Naive B cell (primary cell): ENCODE measurements around the gene YEATS4. TPM values are rescaled to one million over a fixed set of nuclear protein-coding genes. Genes with fewer than 3 reads are reported as not detected.

Experiments
- ATAC-seq, 2 donors: fragments of 150-1000 bp; cut with Tn5 transposase; 2 replicates each; pipeline ENCODE4 v1.10.0; 2021; ENCODE audit warnings: low read depth in 2 of 2, mild to moderate bottlenecking in 2 of 2, moderate library complexity in 2 of 2
- DNase-seq: peaks from one replicate; pipeline ENCODE4 v3.0.0; 2022
- H3K27ac Mint-ChIP-seq, 6 donors: one replicate each; pipeline ENCODE4 v1.8.0; 2020 to 2022; ENCODE audit warnings: mild to moderate bottlenecking in 6 of 6, mixed read lengths in 6 of 6, moderate library complexity in 5 of 6, inconsistent platforms in 2 of 6
- H3K27me3 Mint-ChIP-seq, 3 donors: one replicate each; pipeline ENCODE4 v1.8.0; 2021 to 2022; ENCODE audit warnings: mixed read lengths in 3 of 3, mild to moderate bottlenecking in 1 of 3
- H3K36me3 Mint-ChIP-seq, 2 donors: one replicate each; pipeline ENCODE4 v1.8.0; 2020 to 2022; ENCODE audit warnings: mixed read lengths in 2 of 2, inconsistent platforms in 1 of 2, mild to moderate bottlenecking in 1 of 2
- H3K4me1 Mint-ChIP-seq, 3 donors: one replicate each; pipeline ENCODE4 v1.8.0; 2020 to 2022; ENCODE audit warnings: mixed read lengths in 3 of 3, inconsistent platforms in 1 of 3, mild to moderate bottlenecking in 1 of 3, moderate library complexity in 1 of 3
- H3K4me3 Mint-ChIP-seq, 8 donors: one replicate each; pipeline ENCODE4 v1.8.0; 2020 to 2022; ENCODE audit warnings: mild to moderate bottlenecking in 8 of 8, mixed read lengths in 8 of 8, moderate library complexity in 8 of 8, inconsistent platforms in 2 of 8
- H3K9me3 Mint-ChIP-seq, 7 donors: one replicate each; pipeline ENCODE4 v1.8.0; 2020 to 2022; ENCODE audit warnings: mixed read lengths in 7 of 7, mild to moderate bottlenecking in 5 of 7, inconsistent platforms in 2 of 7, moderate library complexity in 1 of 7
- polyA plus RNA-seq, 6 donors: library from polyadenylated mRNA; unstranded; fragments of 300-500 nt; fragmentation: Illumina TruSeq; gene quantifications; one replicate each; pipeline ENCODE4 v1.2.3, GENCODE V29; 2021; ENCODE audit warnings: low read depth in 6 of 6

Gene YEATS4
- polyA plus RNA-seq, 6 donors from 2014 or later = 24.3 to 51.8 (median 45.7) TPM

DNA sequence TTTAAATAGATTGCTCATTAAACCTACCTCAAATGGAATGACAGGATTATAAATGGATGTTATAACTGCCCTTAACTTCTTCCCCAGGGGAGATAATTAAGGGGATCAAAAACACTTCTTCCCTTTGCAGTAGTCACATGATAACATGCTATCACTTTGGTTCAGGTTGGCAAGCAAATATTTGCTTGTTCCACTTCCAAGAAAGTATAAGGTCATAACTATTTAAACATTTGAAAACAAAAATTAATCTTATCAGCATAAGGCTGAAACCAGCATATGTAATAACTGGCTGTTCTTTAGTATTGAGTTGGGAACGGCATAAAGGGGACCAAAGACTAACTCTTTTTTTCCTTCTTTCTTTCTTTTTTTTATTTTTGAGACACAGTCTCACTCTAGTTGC, 13.8 kb upstream of the YEATS4 start:
- ATAC-seq (no peak), DNase-seq (no peak)
- Mint-ChIP-seq H3K4me3 (no peak overlapping the region), H3K27ac (no peak overlapping the region), H3K36me3 (no peaks in the 10 kb centered on the region), H3K27me3 (peaks cover 0 to 6% (median 0%) of the 10 kb centered on the region in 3 donors), H3K9me3 (no peaks in the 10 kb centered on the region), H3K4me1 (peaks cover 5 to 7% (median 6%) of the 10 kb centered on the region in 3 donors)

DNA sequence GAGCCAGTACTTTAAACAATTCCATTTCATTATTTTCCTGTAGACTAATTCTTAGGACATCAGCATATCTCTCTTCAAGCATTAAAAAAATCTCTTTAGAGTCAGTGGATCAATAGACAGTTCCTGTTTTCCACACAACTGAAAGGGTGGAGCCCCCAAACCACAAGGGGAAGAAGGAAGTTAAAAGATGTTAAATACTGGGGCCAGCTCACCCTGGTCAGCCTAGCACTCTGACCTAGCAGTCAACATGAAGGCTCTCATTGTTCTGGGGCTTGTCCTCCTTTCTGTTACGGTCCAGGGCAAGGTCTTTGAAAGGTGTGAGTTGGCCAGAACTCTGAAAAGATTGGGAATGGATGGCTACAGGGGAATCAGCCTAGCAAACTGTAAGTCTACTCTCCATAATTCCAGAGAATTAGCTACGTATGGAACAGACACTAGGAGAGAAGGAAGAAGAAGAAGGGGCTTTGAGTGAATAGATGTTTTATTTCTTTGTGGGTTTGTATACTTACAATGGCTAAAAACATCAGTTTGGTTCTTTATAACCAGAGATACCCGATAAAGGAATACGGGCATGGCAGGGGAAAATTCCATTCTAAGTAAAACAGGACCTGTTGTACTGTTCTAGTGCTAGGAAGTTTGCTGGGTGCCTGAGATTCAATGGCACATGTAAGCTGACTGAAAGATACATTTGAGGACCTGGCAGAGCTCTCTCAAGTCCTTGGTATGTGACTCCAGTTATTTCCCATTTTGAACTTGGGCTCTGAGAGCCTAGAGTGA, 11.2 kb upstream of the YEATS4 start, which contains the start of gene LYZ:
LYZ (plus strand) TSS at position 220 of the 777 bp plus-strand sequence; CDS start at position 248, 28 bp downstream.
- Mint-ChIP-seq H3K9me3 (no peaks in the 10 kb centered on the region), H3K27ac (peak within 1 kb of the TSS in 1 of 6 donors; percentile 23), H3K4me3 (peak within 1 kb of the TSS in 2 of 8 donors; percentile 1 to 20), H3K4me1 (peaks cover 5 to 7% (median 6%) of the 10 kb centered on the region in 3 donors), H3K36me3 (no peaks in the 10 kb centered on the region), H3K27me3 (peaks cover 0 to 2% (median 0%) of the 10 kb centered on the region in 3 donors)
- ATAC-seq = peak; percentile 35 to 56
- DNase-seq = no peak

DNA sequence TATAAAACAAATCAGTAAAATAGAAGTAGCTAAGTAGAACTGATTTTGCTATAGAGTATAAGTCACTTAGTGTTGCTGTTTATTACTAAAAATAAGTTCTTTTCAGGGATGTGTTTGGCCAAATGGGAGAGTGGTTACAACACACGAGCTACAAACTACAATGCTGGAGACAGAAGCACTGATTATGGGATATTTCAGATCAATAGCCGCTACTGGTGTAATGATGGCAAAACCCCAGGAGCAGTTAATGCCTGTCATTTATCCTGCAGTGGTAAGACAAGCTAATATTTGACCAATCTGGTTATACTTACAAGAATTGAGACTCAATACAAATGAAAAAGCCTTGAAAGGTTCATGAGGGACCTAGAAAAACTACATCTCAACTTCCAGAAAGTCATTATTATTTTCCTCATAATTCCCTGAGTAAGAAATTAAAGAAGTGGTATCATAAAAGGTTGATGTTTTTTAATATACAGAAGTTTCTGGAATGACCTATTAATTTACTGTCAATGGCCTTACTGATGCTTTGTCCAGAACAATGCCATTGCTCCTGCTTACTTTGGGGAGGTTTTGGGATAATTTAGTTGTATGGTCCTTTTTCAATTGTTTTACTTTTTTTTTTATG, 9.4 kb upstream of the YEATS4 start:
- ATAC-seq = no peak
- no peak for DNase-seq
- peaks cover 0 to 11% (median 6%) of the 10 kb centered on the region in 3 donors for H3K27me3 Mint-ChIP-seq
- H3K9me3 Mint-ChIP-seq = no peaks in the 10 kb centered on the region
- no peak overlapping the region for H3K4me3 Mint-ChIP-seq
- H3K36me3 Mint-ChIP-seq = no peaks in the 10 kb centered on the region
- H3K27ac Mint-ChIP-seq = no peak overlapping the region
- peaks cover 5 to 7% (median 6%) of the 10 kb centered on the region in 3 donors for H3K4me1 Mint-ChIP-seq

DNA sequence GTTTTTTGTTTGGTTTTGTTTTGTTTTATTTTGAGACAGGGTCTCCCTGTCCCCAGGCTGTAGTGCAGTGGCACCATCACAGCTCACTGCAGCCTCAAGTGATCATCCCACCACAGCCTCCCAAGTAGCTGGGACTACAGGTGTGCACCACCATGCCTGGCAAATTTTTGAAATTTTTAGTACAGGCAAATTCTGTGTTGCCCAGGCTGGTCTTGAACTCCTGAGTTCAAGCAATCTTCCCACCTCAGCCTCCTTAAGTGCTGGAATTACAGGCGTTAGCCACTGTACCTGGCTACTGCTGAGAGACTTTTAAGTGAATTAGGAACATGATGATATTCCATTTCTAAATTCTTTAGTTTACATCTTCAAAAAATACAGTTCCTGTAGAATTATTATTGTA, 8.8 kb upstream of the YEATS4 start:
- no peak for ATAC-seq
- no peak for DNase-seq

DNA sequence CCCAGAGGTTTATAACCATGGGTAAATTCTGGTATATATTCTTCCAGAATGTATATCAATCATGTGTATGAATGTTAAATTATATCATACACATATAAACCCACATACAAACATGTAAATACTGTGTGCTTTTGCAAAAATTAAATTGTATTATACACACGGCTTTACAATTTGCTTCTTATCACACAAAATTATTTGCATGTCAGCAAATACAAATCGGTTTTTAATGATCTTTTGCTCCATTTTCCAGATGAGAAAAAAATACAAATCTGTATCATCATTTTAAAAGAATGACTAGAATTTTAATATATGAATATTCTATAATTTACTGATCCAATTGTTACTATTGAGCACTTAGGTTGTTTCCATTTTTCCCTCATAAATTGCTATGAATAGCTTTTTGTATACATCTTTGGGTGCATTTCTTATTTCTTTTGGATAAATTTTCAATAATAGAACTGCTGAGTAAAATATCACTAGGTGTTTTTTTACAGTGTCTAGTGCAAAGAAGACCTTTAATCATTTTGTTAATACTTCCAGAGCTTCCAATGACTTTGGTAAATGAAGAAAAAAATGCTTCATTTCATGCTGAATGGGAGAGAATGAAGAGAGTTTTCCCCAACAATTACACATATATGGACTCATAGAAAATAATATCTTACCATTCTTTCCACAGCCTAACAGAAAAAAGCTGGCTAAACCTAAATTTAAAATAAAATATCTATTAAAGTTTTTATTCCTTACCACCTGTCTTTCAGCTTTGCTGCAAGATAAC, 7.9 kb upstream of the YEATS4 start:
- peaks cover 0 to 11% (median 6%) of the 10 kb centered on the region in 3 donors for H3K27me3 Mint-ChIP-seq
- H3K4me3 Mint-ChIP-seq = no peak overlapping the region
- ATAC-seq (no peak), DNase-seq (no peak)
- peaks cover 5 to 7% (median 6%) of the 10 kb centered on the region in 3 donors for H3K4me1 Mint-ChIP-seq
- no peaks in the 10 kb centered on the region for H3K36me3 Mint-ChIP-seq
- no peak overlapping the region for H3K27ac Mint-ChIP-seq
- no peaks in the 10 kb centered on the region for H3K9me3 Mint-ChIP-seq

More for the DNA sequence above, 8.8 kb upstream of the YEATS4 start:
- Mint-ChIP-seq H3K27me3 (peaks cover 0 to 11% (median 6%) of the 10 kb centered on the region in 3 donors), H3K9me3 (no peaks in the 10 kb centered on the region), H3K4me3 (no peak overlapping the region), H3K27ac (no peak overlapping the region), H3K4me1 (peaks cover 5 to 7% (median 6%) of the 10 kb centered on the region in 3 donors), H3K36me3 (no peaks in the 10 kb centered on the region)

DNA sequence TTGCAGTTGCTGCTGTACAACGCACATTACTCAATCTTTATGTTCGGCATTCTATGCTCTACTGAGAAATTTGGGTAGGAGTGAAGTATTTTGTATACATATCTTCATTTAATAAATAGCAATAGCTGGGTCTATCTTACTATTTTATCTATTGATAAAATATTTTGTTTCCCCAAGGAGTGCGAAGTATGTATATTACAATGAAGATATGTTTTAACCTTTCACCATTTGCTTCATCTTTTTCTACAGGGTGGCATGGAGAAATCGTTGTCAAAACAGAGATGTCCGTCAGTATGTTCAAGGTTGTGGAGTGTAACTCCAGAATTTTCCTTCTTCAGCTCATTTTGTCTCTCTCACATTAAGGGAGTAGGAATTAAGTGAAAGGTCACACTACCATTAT, 6.6 kb upstream of the YEATS4 start:
- Mint-ChIP-seq H3K36me3 (no peaks in the 10 kb centered on the region), H3K4me3 (no peak overlapping the region), H3K27me3 (peaks cover 0 to 11% (median 6%) of the 10 kb centered on the region in 3 donors), H3K27ac (no peak overlapping the region), H3K4me1 (peaks cover 10 to 13% (median 13%) of the 10 kb centered on the region in 3 donors), H3K9me3 (no peaks in the 10 kb centered on the region)
- ATAC-seq (no peak), DNase-seq (no peak)

DNA sequence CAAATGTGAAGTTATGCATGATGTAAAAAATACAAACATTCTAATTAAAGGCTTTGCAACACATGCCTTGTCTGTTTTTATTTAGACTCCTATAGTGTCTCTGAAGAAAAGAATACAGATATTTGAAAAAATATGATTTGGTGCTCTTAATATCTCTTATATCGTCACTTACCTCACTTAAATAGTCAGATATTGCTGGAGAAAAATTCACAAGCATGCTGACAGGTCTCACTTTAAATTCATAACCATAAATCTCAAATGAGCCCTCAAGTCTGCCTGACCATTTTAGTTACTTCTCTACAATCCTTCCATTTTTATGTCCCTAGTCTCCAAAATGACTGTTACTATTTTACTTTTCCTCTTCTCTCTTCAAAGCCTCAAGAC, 5.4 kb upstream of the YEATS4 start:
- Mint-ChIP-seq H3K9me3 (no peaks in the 10 kb centered on the region), H3K27me3 (peaks cover 0 to 11% (median 6%) of the 10 kb centered on the region in 3 donors), H3K4me1 (peaks cover 7 to 10% (median 7%) of the 10 kb centered on the region in 3 donors), H3K27ac (no peak overlapping the region), H3K4me3 (no peak overlapping the region), H3K36me3 (no peaks in the 10 kb centered on the region)
- ATAC-seq (no peak), DNase-seq (no peak)

DNA sequence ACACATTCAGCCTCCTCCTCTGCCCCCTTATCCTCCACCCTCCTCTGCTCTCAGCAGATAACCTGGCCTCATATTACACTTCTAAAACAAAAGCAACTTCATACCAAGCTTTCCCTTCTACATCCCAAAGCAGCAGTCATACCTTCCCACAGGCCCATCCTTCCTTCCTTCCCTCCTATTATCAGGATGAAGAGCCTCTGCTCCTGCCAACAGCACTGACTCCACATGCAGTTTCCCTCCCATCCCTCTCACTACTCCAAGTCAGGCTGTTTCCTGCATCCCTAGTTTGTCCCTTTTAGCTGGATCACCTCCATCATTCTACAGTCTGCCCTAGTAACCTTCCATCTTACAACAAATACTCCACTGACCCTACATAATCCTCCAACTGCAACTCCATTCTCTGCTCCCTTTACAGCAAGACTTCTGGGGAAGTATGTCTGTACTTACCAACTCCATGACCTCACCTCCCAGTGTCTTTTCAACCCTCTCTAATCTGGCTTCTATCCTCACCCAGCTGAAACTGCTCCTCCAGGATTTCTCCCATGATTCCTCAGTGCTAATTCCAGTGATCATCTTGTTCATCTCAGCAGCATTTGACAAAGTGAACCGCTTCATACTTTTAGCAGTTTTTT, 4.9 kb upstream of the YEATS4 start:
- peaks cover 12 to 13% (median 12%) of the 10 kb centered on the region in 3 donors for H3K4me1 Mint-ChIP-seq
- H3K4me3 Mint-ChIP-seq = no peak overlapping the region
- peaks cover 0 to 11% (median 6%) of the 10 kb centered on the region in 3 donors for H3K27me3 Mint-ChIP-seq
- peak overlapping the region in 2 of 6 donors; percentile 2 to 14 for H3K27ac Mint-ChIP-seq
- DNase-seq (no peak), ATAC-seq (no peak)
- no peaks in the 10 kb centered on the region for H3K9me3 Mint-ChIP-seq
- H3K36me3 Mint-ChIP-seq = no peaks in the 10 kb centered on the region

DNA sequence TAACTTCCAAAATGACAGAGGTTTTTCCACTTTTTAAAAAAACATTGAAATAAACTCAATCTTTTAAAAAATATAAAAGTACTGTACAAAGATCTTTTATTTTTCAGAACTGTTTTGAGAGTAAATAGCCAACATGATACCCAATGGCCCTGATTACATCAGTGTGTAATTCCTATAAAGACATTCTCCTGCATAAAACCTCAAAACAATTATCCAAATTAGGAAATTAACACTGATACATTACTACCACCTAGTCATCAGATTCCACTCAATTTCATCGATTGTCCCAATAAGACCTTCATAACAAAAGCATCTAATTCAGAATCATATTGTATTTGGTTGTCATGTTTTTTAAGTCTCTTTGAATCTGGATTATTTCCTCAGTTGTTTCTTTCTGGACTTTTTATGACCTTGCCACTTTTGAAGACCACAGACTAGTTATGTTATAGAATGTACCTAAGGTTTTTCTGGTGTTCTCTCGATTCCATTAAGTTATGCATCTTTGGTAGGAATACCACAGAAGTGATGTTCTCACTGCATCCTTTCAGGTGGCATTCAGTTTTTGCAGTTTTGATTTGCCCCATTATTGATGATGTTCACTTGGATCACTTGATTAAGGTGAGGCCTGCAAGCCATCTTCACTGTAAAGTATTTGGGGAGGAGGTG, 4.0 kb upstream of the YEATS4 start:
- Mint-ChIP-seq H3K27ac (no peak overlapping the region), H3K4me1 (peaks cover 12 to 19% (median 16%) of the 10 kb centered on the region in 3 donors), H3K9me3 (no peaks in the 10 kb centered on the region), H3K36me3 (no peaks in the 10 kb centered on the region), H3K4me3 (no peak overlapping the region), H3K27me3 (peaks cover 0 to 11% (median 6%) of the 10 kb centered on the region in 3 donors)
- no peak for DNase-seq
- no peak for ATAC-seq

DNA sequence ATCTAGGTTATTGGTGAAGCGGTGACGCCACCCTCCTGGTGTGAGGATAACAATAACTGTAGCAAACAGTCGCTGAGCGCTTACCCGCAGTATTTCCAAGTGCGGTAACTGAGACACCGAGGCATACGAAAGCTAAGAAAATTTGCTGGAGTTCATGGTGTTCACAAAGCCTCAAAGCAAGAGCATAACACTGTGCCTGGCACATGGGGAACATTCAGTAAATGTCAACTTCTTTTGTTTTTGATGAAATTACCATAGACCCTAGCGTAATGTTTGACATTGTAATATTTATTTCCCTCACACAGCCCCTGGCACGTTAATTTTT, 767 bp downstream of the YEATS4 start:
- H3K9me3 Mint-ChIP-seq = no peaks in the 10 kb centered on the region
- H3K27me3 Mint-ChIP-seq = no peaks in the 10 kb centered on the region
- peak overlapping the region; percentile 75 to 96 (median 92) for H3K4me3 Mint-ChIP-seq
- H3K4me1 Mint-ChIP-seq = peaks cover 12 to 23% (median 20%) of the 10 kb centered on the region in 3 donors
- peak overlapping the region; percentile 87 to 98 (median 96) for H3K27ac Mint-ChIP-seq
- DNase-seq = no peak
- no peak for ATAC-seq
- H3K36me3 Mint-ChIP-seq = no peaks in the 10 kb centered on the region

DNA sequence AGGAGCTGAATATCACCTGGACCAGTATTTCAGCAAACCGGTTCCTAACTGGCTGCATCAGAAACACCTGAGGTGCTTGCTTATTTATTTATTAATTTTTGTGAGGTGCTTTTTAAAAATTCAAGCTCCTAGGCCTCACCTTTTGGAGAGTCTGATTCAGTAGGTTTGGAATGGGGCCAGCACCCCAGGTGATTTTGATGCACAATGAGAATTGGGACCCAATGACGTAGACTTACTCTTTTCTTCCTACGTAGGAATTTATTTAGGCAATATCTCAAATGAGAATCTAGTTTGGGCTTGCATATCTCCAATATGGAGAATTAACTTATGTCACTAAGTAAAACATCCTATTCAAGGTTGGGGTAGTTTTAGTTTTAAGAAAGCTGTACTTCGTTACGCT, 7.3 kb downstream of the YEATS4 start:
- ATAC-seq = no peak
- peaks cover 11 to 18% of the 10 kb centered on the region in 2 donors for H3K36me3 Mint-ChIP-seq

DNA sequence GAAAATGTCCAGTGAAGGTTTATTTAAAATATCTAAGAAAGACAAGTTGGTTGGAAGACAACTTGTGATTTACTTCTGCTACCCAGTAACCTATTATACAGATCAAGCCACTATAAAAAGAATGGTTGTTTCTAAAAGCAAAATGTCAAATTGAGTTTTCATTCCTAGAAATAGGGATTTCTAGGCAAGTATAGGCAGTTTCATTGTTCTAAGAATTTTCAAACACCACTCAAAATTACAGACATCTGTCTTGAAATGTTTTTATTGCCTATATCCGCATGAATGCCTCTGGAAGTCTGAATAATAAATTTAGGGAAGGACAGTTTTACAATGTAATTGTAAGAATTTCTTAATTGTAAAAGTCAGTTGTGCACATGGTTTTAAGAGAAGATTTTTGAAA, 8.6 kb downstream of the YEATS4 start:
- no peak for ATAC-seq
- H3K27ac Mint-ChIP-seq = peak overlapping the region in 1 of 6 donors; percentile 22
- H3K4me3 Mint-ChIP-seq = no peak overlapping the region
- H3K4me1 Mint-ChIP-seq = peaks cover 0 to 8% (median 0%) of the 10 kb centered on the region in 3 donors
- no peaks in the 10 kb centered on the region for H3K27me3 Mint-ChIP-seq
- no peaks in the 10 kb centered on the region for H3K9me3 Mint-ChIP-seq
- DNase-seq = no peak
- peaks cover 21 to 27% of the 10 kb centered on the region in 2 donors for H3K36me3 Mint-ChIP-seq

More for the DNA sequence above, 7.3 kb downstream of the YEATS4 start:
- Mint-ChIP-seq H3K9me3 (no peaks in the 10 kb centered on the region), H3K4me3 (no peak overlapping the region), H3K27ac (no peak overlapping the region), H3K4me1 (peaks cover 0 to 8% (median 0%) of the 10 kb centered on the region in 3 donors), H3K27me3 (no peaks in the 10 kb centered on the region)
- no peak for DNase-seq
